HG03196 (cell line): ENCODE data around the gene SCFD2.
"Not testable (repeated sequence)": the region's sequence is repeated elsewhere in the genome, so short reads cannot be mapped to it uniquely, and the experiment has no call there.

ENCODE experiments used
- ATAC-seq: cut with Tn5 transposase; IDR thresholded peaks from one replicate; pipeline ENCODE4 v1.9.1; 2021; ENCODE audit not compliant: unreplicated experiment

The SCFD2 gene

GRCh38 chr4:53194727-53195126, 171.1 kb downstream of the SCFD2 start:
- no peak for ATAC-seq

- ATAC-seq, result no peak
Observed at GRCh38 chr4:53193111-53193510, 172.8 kb downstream of the SCFD2 start.

- no peak for ATAC-seq
Observed at GRCh38 chr4:53192496-53192895, 173.4 kb downstream of the SCFD2 start.

GRCh38 chr4:53191997-53192396, 173.9 kb downstream of the SCFD2 start:
- no peak for ATAC-seq

GRCh38 chr4:53189011-53189410, 176.8 kb downstream of the SCFD2 start:
- ATAC-seq, result no peak

- no peak for ATAC-seq
Observed at GRCh38 chr4:53186714-53187358, 179.0 kb downstream of the SCFD2 start.

GRCh38 chr4:53185869-53186585, 179.8 kb downstream of the SCFD2 start:
- no peak for ATAC-seq

GRCh38 chr4:53183754-53184153, 182.1 kb downstream of the SCFD2 start:
- no peak for ATAC-seq

GRCh38 chr4:53177751-53178150, 188.1 kb downstream of the SCFD2 start:
- ATAC-seq, result not testable (repeated sequence)

GRCh38 chr4:53175640-53176039, 190.2 kb downstream of the SCFD2 start:
- ATAC-seq, result no peak

GRCh38 chr4:53174823-53175222, 191.0 kb downstream of the SCFD2 start:
- ATAC-seq, result no peak

GRCh38 chr4:53173576-53173975, 192.3 kb downstream of the SCFD2 start:
- ATAC-seq, result no peak

- no peak for ATAC-seq
Observed at GRCh38 chr4:53171797-53172196, 194.1 kb downstream of the SCFD2 start.

GRCh38 chr4:53169695-53170617, 195.9 kb downstream of the SCFD2 start:
- ATAC-seq, result no peak

GRCh38 chr4:53168228-53168627, 197.6 kb downstream of the SCFD2 start:
- ATAC-seq, result no peak

- no peak for ATAC-seq
Observed at GRCh38 chr4:53162969-53163368, 202.9 kb downstream of the SCFD2 start.

- ATAC-seq, result no peak
Observed at GRCh38 chr4:53161787-53162433, 204.0 kb downstream of the SCFD2 start.

GRCh38 chr4:53161051-53161786, 204.6 kb downstream of the SCFD2 start:
- ATAC-seq, result no peak

GRCh38 chr4:53156896-53157295, 209.0 kb downstream of the SCFD2 start:
- no peak for ATAC-seq

- ATAC-seq, result no peak
Observed at GRCh38 chr4:53152467-53152866, 213.4 kb downstream of the SCFD2 start.

- no peak for ATAC-seq
Observed at GRCh38 chr4:53151489-53151788, 214.4 kb downstream of the SCFD2 start.
